Measurements from ENCODE around the gene SMAD7.

- TF ChIP-seq, protein P1, sequence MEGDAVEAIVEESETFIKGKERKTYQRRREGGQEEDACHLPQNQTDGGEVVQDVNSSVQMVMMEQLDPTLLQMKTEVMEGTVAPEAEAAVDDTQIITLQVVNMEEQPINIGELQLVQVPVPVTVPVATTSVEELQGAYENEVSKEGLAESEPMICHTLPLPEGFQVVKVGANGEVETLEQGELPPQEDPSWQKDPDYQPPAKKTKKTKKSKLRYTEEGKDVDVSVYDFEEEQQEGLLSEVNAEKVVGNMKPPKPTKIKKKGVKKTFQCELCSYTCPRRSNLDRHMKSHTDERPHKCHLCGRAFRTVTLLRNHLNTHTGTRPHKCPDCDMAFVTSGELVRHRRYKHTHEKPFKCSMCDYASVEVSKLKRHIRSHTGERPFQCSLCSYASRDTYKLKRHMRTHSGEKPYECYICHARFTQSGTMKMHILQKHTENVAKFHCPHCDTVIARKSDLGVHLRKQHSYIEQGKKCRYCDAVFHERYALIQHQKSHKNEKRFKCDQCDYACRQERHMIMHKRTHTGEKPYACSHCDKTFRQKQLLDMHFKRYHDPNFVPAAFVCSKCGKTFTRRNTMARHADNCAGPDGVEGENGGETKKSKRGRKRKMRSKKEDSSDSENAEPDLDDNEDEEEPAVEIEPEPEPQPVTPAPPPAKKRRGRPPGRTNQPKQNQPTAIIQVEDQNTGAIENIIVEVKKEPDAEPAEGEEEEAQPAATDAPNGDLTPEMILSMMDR (IDR thresholded peaks at IDR 0.05) = no peak
- TF ChIP-seq POLR2A (IDR thresholded peaks at IDR 0.05) = no peak
- no peak for TF ChIP-seq POLR2AphosphoS5 (IDR thresholded peaks at IDR 0.05)
These were observed 12.7 kb downstream of the SMAD7 start for GRCh38 chr18:48937869-48938750.
